Endothelial cell of umbilical vein (primary cell): ENCODE measurements around the gene NINL. TPM values are rescaled to one million over a fixed set of nuclear protein-coding genes. Genes with fewer than 3 reads are reported as not detected.

Experiments
- BruUV-seq: library from RNA; stranded (reverse); fragments of 400-500 nt; replicated peaks from 2 replicates; lab custom pipeline; 2021; lab: Mats Ljungman, UMichigan
- CTCF ChIA-PET: fragments of 300-600, 350-600 bp; sonication (Branson Sonifier 250); formaldehyde crosslinking; loops from one replicate; lab custom pipeline; 2021; ENCODE audit warnings: antibody characterized with exemption, inconsistent platforms; lab: Charles Lee
- POLR2A ChIA-PET: fragments of 300-600, 350-600 bp; sonication (Branson Sonifier 250); formaldehyde crosslinking; loops from one replicate; lab custom pipeline; 2021; ENCODE audit warnings: antibody characterized with exemption, inconsistent platforms; lab: Charles Lee
- DNase-seq: peaks from one replicate; pipeline ENCODE4 v3.0.0-alpha.2; 2011; ENCODE audit warnings: low read depth, low spot score
- FAIRE-seq: peaks from 2 replicates; lab custom pipeline; 2011; peaks lifted over from hg19 to GRCh38; lab: Jason Lieb, UNC
- H2AFZ ChIP-seq: 2 replicates; pipeline ENCODE4 v1.6.0; 2012; ENCODE audit warnings: low read depth, low read length, control low read depth, inconsistent platforms
- H3K27ac ChIP-seq: 2 replicates; pipeline ENCODE4 v1.5.1; 2011; ENCODE audit warnings: low read depth, mild to moderate bottlenecking, control low read depth, low read length, moderate library complexity; ENCODE audit not compliant: insufficient read depth
- H3K27me3 ChIP-seq, 2 experiments: 2 replicates each; pipeline versions ENCODE4 v1.6.0 to v1.6.1; 2011; ENCODE audit warnings: low read length in 2 of 2, mixed read lengths in 1 of 2; ENCODE audit not compliant: control insufficient read depth in 2 of 2, insufficient read depth in 2 of 2
- H3K36me3 ChIP-seq, 2 experiments: 2 replicates in 1 of 2; 3 replicates in 1 of 2; pipeline ENCODE4 v1.5.1; 2011; ENCODE audit warnings: low read length in 2 of 2, mild to moderate bottlenecking in 1 of 2, moderate library complexity in 1 of 2; ENCODE audit not compliant: control insufficient read depth in 2 of 2, insufficient read depth in 2 of 2; ENCODE audit errors: extremely low read depth in 1 of 2
- H3K4me1 ChIP-seq: 3 replicates; pipeline ENCODE4 v1.5.1; 2011; ENCODE audit warnings: mild to moderate bottlenecking, low read length; ENCODE audit not compliant: control insufficient read depth, insufficient read depth; ENCODE audit errors: extremely low read depth
- H3K4me2 ChIP-seq: 2 replicates; pipeline ENCODE4 v1.6.1; 2011; ENCODE audit warnings: low read length, control low read depth, mixed read lengths; ENCODE audit not compliant: insufficient read depth
- H3K4me3 ChIP-seq, 3 experiments: fragments of 200-600 bp in 1 of 3; sonication (generic), shearing (Covaris generic) in 1 of 3; replicated peaks in 1 of 3; 2 replicates each; pipeline ENCODE4 v1.5.1; 2011 to 2016; ENCODE audit warnings: control low read depth in 3 of 3, low read length in 3 of 3, mild to moderate bottlenecking in 2 of 3, inconsistent platforms in 1 of 3, low read depth in 1 of 3, moderate library complexity in 1 of 3; ENCODE audit not compliant: insufficient read depth in 1 of 3
- H3K79me2 ChIP-seq: 2 replicates; pipeline ENCODE4 v1.6.0; 2012; ENCODE audit warnings: low read length, inconsistent platforms; ENCODE audit not compliant: control insufficient read depth, insufficient read depth
- H3K9ac ChIP-seq: replicated peaks from 2 replicates; pipeline ENCODE3; 2011; ENCODE audit warnings: low read length, control low read depth; ENCODE audit not compliant: insufficient read depth; ENCODE audit errors: extremely low read depth
- H3K9me1 ChIP-seq: replicated peaks from 3 replicates; pipeline ENCODE4 v1.6.0; 2011; ENCODE audit warnings: mild to moderate bottlenecking, low read length; ENCODE audit not compliant: control insufficient read depth, insufficient read depth; ENCODE audit errors: extremely low read depth
- H3K9me3 ChIP-seq: replicated peaks from 2 replicates; pipeline ENCODE4 v1.5.1; 2012; ENCODE audit warnings: low read length, inconsistent platforms; ENCODE audit not compliant: control insufficient read depth, insufficient read depth
- H4K20me1 ChIP-seq: replicated peaks from 2 replicates; pipeline ENCODE3; 2011; ENCODE audit warnings: mild to moderate bottlenecking, low read length; ENCODE audit not compliant: control insufficient read depth, insufficient read depth; ENCODE audit errors: extremely low read depth
- CTCF ChIP-seq, 2 donors: IDR thresholded peaks; 1 replicate in 1 of 2; 2 replicates in 1 of 2; pipeline ENCODE4 v1.5.1; 2011; ENCODE audit warnings: low read length in 2 of 2, mild to moderate bottlenecking in 2 of 2, moderate library complexity in 2 of 2, control low read depth in 1 of 2, inconsistent platforms in 1 of 2, low read depth in 1 of 2; ENCODE audit not compliant: insufficient read depth in 1 of 2; ENCODE audit errors: extremely low read depth in 1 of 2
- EZH2 ChIP-seq: IDR thresholded peaks from 2 replicates; pipeline ENCODE4 v1.6.1; 2012; ENCODE audit warnings: borderline replicate concordance, low read depth, mild to moderate bottlenecking, moderate library complexity, low read length, inconsistent platforms; ENCODE audit not compliant: severe bottlenecking
- FOS ChIP-seq: IDR thresholded peaks from 2 replicates; pipeline ENCODE4 v1.6.1; 2011; ENCODE audit warnings: mild to moderate bottlenecking, low read length, moderate library complexity, borderline replicate concordance; ENCODE audit not compliant: insufficient read depth
- GATA2 ChIP-seq: IDR thresholded peaks from 2 replicates; pipeline ENCODE4 v1.7.0; 2011; ENCODE audit warnings: low read depth, mild to moderate bottlenecking, moderate library complexity, mixed read lengths, low read length; ENCODE audit not compliant: insufficient read length, insufficient read depth
- JUN ChIP-seq: IDR thresholded peaks from 2 replicates; pipeline ENCODE4 v1.6.1; 2011; ENCODE audit warnings: borderline replicate concordance, low read depth; ENCODE audit not compliant: insufficient read length, insufficient read depth
- MAX ChIP-seq: IDR thresholded peaks from 2 replicates; pipeline ENCODE4 v1.6.1; 2011; ENCODE audit not compliant: insufficient read depth, insufficient read length
- MYC ChIP-seq: IDR thresholded peaks from one replicate; pipeline ENCODE4 v1.6.1; 2011; ENCODE audit warnings: mild to moderate bottlenecking, low read depth, low read length
- POLR2A ChIP-seq: IDR thresholded peaks from 2 replicates; pipeline ENCODE4 v1.6.1; 2012; ENCODE audit warnings: low read depth, mild to moderate bottlenecking, control low read depth, low read length
- POLR2AphosphoS5 ChIP-seq: IDR thresholded peaks from 2 replicates; pipeline ENCODE4 v1.6.1; 2012; ENCODE audit warnings: low read depth, mild to moderate bottlenecking, control low read depth, low read length, moderate library complexity; ENCODE audit not compliant: insufficient read depth
- dilution Hi-C: fragments of 300-500 bp; cut with MboI; formaldehyde crosslinking; loops from one replicate; pipeline ENCODE4 v1.15.0; 2019; ENCODE audit warnings: low sequenced_read_pairs; ENCODE audit not compliant: extremely low pct_ligation_motif_present
- intact Hi-C: fragments of 100-400 bp; cut with micrococcal nuclease; formaldehyde crosslinking; loops from one replicate; pipeline ENCODE4 v1.10.0; 2022
- polyA plus RNA-seq, 4 experiments: library from polyadenylated mRNA; depleted of rRNA in 3 of 4; stranded (reverse) in 3 of 4; unstranded in 1 of 4; fragments of >200 nt; gene quantifications; 2 replicates each; pipeline versions ENCODE4 v1.2.1 to v1.2.3, GENCODE V29; 2011 to 2012; ENCODE audit warnings: missing spikeins in 1 of 4
- total RNA-seq: library from RNA; stranded (reverse); gene quantifications from 2 replicates; pipeline ENCODE4 v1.2.3, GENCODE V29; 2021

Gene NINL
- total and polyA plus RNA-seq, 2 donors (not counting 3 experiments of a cell fraction or from before 2014, with no cell fraction given): 13.2 to 25.5 TPM

- Histone ChIP-seq H3K36me3 (peaks cover 0 to 9% of the 10 kb centered on the region in 2 experiments), H3K4me1 (no peaks in the 10 kb centered on the region), H3K9me3 (no peaks in the 10 kb centered on the region), H4K20me1 (no peaks in the 10 kb centered on the region), H2AFZ (no peak overlapping the region), H3K27ac (no peak overlapping the region), H3K79me2 (no peaks in the 10 kb centered on the region), H3K27me3 (no peaks in the 10 kb centered on the region), H3K9me1 (no peaks in the 10 kb centered on the region), H3K4me3 (no peak overlapping the region), H3K9ac (no peak overlapping the region), H3K4me2 (no peak overlapping the region)
- TF ChIP-seq POLR2AphosphoS5 (no peak), POLR2A (no peak), FOS (no peak), JUN (no peak), EZH2 (no peak), GATA2 (no peak), CTCF (IDR thresholded peaks at IDR 0.05; ENCODE audit: extremely low read depth in 1 of 2, insufficient read depth in 1 of 2, low read depth in 1 of 2, low read length in 2 of 2) (no peak), MYC (no peak), MAX (no peak)
- ChIA-PET POLR2A (no interaction called here), CTCF (no interaction called here)
- no TSS peak for BruUV-seq
- no peak for DNase-seq
- no peak for FAIRE-seq
- dilution Hi-C loops: no loop called here
- intact Hi-C loops: no loop called here
Observed at GRCh38 chr20:25526446-25526845, 58.9 kb downstream of the NINL start.
